ENCODE measurements around the gene MOB2.

- TF ChIP-seq, protein P1, sequence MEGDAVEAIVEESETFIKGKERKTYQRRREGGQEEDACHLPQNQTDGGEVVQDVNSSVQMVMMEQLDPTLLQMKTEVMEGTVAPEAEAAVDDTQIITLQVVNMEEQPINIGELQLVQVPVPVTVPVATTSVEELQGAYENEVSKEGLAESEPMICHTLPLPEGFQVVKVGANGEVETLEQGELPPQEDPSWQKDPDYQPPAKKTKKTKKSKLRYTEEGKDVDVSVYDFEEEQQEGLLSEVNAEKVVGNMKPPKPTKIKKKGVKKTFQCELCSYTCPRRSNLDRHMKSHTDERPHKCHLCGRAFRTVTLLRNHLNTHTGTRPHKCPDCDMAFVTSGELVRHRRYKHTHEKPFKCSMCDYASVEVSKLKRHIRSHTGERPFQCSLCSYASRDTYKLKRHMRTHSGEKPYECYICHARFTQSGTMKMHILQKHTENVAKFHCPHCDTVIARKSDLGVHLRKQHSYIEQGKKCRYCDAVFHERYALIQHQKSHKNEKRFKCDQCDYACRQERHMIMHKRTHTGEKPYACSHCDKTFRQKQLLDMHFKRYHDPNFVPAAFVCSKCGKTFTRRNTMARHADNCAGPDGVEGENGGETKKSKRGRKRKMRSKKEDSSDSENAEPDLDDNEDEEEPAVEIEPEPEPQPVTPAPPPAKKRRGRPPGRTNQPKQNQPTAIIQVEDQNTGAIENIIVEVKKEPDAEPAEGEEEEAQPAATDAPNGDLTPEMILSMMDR (IDR thresholded peaks at IDR 0.05; ENCODE audit: borderline replicate concordance, extremely low read depth, low read length, poor library complexity, severe bottlenecking) = no peak
- TF ChIP-seq EZH2 (IDR thresholded peaks at IDR 0.05; ENCODE audit: borderline replicate concordance, low read depth, low read length, severe bottlenecking) = no peak
Observed at GRCh38 chr11:1499899-1500298, 13.3 kb upstream of the MOB2 start.

Data from DND-41 (cell line).